Activated T-helper 1 cell treated with anti-CD3 and anti-CD28 coated beads, Interleukin-12 subunit alpha, Interleukin-12 subunit beta, Interleukin-2, Interleukin-4 antibody, amounts not matched to agents 30 ng/mL and 10 ng/mL and 1 ng/mL, durations not matched to agents 14 hours and 24 hours and 36 hours (primary cell): Measurements from ENCODE around the gene SLC35C1. TPM values are rescaled to one million over a fixed set of nuclear protein-coding genes. Genes with fewer than 3 reads are reported as not detected.

Experiments
- DNase-seq: peaks from one replicate; pipeline ENCODE4 v3.0.0; 2021; ENCODE audit warnings: low spot score
- H3K27ac Mint-ChIP-seq: one replicate; pipeline ENCODE4 v1.8.0; 2021; ENCODE audit warnings: mild to moderate bottlenecking, mixed read lengths
- H3K27me3 Mint-ChIP-seq: one replicate; pipeline ENCODE4 v1.8.0; 2022; ENCODE audit warnings: mild to moderate bottlenecking, moderate library complexity, mixed read lengths; ENCODE audit not compliant: insufficient read depth
- H3K36me3 Mint-ChIP-seq: one replicate; pipeline ENCODE4 v1.8.0; 2021; ENCODE audit warnings: low read depth, mixed read lengths
- H3K4me1 Mint-ChIP-seq: one replicate; pipeline ENCODE4 v1.8.0; 2021; ENCODE audit warnings: low read depth, mixed read lengths
- H3K4me3 Mint-ChIP-seq: one replicate; pipeline ENCODE4 v1.8.0; 2021; ENCODE audit warnings: mild to moderate bottlenecking, moderate library complexity, mixed read lengths
- H3K9me3 Mint-ChIP-seq: one replicate; pipeline ENCODE4 v1.8.0; 2021; ENCODE audit warnings: mixed read lengths
- intact Hi-C: fragments of 100-400 bp; cut with micrococcal nuclease; formaldehyde crosslinking; loops from one replicate; pipeline ENCODE4 v1.15.1; 2024
- total RNA-seq: library from RNA; stranded (reverse); gene quantifications from 2 replicates; pipeline ENCODE4 v1.2.3, GENCODE V29; 2022

The SLC35C1 gene
- 16.3 and 18.2 TPM in 2 replicates for total RNA-seq

DNA sequence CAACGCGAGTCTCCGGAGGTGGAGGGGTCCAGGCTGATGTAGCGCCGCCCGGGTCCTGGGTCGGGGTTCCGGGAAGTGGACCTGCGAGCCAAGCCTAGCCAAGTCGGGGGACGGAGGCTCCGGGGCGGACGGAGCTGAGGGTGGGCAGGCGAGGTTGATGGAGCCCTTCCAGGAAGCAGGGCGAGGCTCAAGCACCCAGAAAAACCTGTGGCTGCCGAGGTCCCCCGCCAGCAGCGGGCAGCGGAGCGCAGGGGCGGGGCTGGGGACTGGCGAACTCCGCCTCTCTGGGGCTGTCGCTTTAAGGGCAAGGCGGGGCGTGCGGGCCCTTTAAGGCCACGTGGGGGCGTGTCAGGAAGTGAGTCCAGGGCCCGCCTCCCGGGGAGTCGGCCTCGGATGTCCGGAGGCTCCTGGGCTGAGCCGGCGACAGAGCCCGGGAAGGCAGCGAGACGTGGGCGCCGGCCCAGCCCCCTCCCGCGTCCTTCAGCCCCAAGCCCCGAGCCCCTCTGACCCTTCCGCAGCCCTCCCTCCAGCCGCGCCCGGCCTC lies at the start of gene SLC35C1:
Gene SLC35C1 (plus strand): TSS at position 389 of the 544 bp plus-strand sequence. CDS start 653 bp downstream, outside the sequence.
- peak; percentile 96 for DNase-seq
- H3K27me3 Mint-ChIP-seq = no peaks in the 10 kb centered on the region
- H3K27ac Mint-ChIP-seq = peak within 1 kb of the TSS; percentile 92
- peaks cover 12% of the 10 kb centered on the region for H3K36me3 Mint-ChIP-seq
- H3K4me3 Mint-ChIP-seq = peak within 1 kb of the TSS; percentile 97
- intact Hi-C loops = loop anchor here (1.0 to 10.0 kb wide), 7 partner anchors 34 to 320 kb away; partner anchors contain the start of genes CRY2, MAPK8IP1 and PHF21A
- peaks cover 38% of the 10 kb centered on the region for H3K4me1 Mint-ChIP-seq
- H3K9me3 Mint-ChIP-seq = no peaks in the 10 kb centered on the region

DNA sequence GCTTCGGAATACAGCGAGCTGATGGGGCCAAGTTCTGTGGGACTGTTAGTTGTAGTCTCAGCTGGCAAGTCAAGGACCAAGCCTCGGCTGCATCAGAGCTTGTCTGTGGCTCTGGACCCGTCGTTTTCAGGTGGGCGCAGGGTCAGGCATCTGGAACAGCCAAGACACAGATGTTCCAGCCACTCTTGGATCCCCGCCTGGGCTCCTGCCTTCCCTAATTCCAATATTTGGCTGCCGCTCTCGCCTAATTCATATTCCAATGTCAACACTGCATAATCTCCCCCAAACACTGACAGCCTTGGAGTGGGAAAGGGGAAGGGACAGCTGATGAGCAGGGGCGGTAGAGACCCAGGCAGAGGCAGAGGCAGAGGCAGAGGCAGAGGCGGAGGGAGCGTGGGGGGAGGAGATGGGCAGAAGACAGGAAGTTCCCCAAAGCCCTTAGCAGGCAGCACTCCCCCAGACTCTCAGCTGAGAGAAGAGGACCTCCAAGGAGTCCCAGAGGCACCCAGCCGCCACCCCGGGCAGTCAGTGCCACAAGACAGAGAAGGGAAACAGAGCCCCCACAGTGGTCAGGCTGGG lies 49.6 kb upstream of the SLC35C1 start:
- no peaks in the 10 kb centered on the region for H3K9me3 Mint-ChIP-seq
- no peak for DNase-seq
- H3K4me1 Mint-ChIP-seq = no peaks in the 10 kb centered on the region
- intact Hi-C loops = no loop called here
- H3K36me3 Mint-ChIP-seq = no peaks in the 10 kb centered on the region
- H3K4me3 Mint-ChIP-seq = no peak overlapping the region
- no peak overlapping the region for H3K27ac Mint-ChIP-seq
- H3K27me3 Mint-ChIP-seq = peaks cover 6% of the 10 kb centered on the region

GRCh38 chr11:45756384-45757010 lies 48.5 kb upstream of the SLC35C1 start:
- Mint-ChIP-seq H3K27me3 (peaks cover 4% of the 10 kb centered on the region), H3K27ac (no peak overlapping the region), H3K4me3 (no peak overlapping the region), H3K9me3 (no peaks in the 10 kb centered on the region), H3K36me3 (no peaks in the 10 kb centered on the region), H3K4me1 (no peaks in the 10 kb centered on the region)
- no peak for DNase-seq
- intact Hi-C loops = no loop called here

- DNase-seq = no peak
- Mint-ChIP-seq H3K9me3 (no peaks in the 10 kb centered on the region), H3K27me3 (peaks cover 4% of the 10 kb centered on the region), H3K4me3 (no peak overlapping the region), H3K36me3 (no peaks in the 10 kb centered on the region), H3K4me1 (no peaks in the 10 kb centered on the region), H3K27ac (no peak overlapping the region)
- intact Hi-C loops = no loop called here
Measured at GRCh38 chr11:45757672-45758071, 47.3 kb upstream of the SLC35C1 start.

- intact Hi-C loops = no loop called here
- Mint-ChIP-seq H3K27ac (no peak overlapping the region), H3K27me3 (peaks cover 2% of the 10 kb centered on the region), H3K9me3 (no peaks in the 10 kb centered on the region), H3K4me1 (no peaks in the 10 kb centered on the region), H3K4me3 (no peak overlapping the region), H3K36me3 (no peaks in the 10 kb centered on the region)
- no peak for DNase-seq
Measured at GRCh38 chr11:45761659-45762058, 43.3 kb upstream of the SLC35C1 start.

- Mint-ChIP-seq H3K4me3 (no peak overlapping the region), H3K4me1 (no peaks in the 10 kb centered on the region), H3K27ac (no peak overlapping the region), H3K9me3 (no peaks in the 10 kb centered on the region), H3K36me3 (no peaks in the 10 kb centered on the region), H3K27me3 (peaks cover 4% of the 10 kb centered on the region)
- intact Hi-C loops = no loop called here
- DNase-seq = no peak
Measured at GRCh38 chr11:45765107-45765668, 39.8 kb upstream of the SLC35C1 start.

GRCh38 chr11:45765836-45766235 lies 39.1 kb upstream of the SLC35C1 start:
- intact Hi-C loops = no loop called here
- H3K36me3 Mint-ChIP-seq = no peaks in the 10 kb centered on the region
- peaks cover 4% of the 10 kb centered on the region for H3K27me3 Mint-ChIP-seq
- H3K4me1 Mint-ChIP-seq = no peaks in the 10 kb centered on the region
- H3K4me3 Mint-ChIP-seq = no peak overlapping the region
- H3K9me3 Mint-ChIP-seq = no peaks in the 10 kb centered on the region
- DNase-seq = no peak
- no peak overlapping the region for H3K27ac Mint-ChIP-seq

GRCh38 chr11:45766469-45766868 lies 38.5 kb upstream of the SLC35C1 start:
- Mint-ChIP-seq H3K27ac (no peak overlapping the region), H3K27me3 (peaks cover 4% of the 10 kb centered on the region), H3K9me3 (no peaks in the 10 kb centered on the region), H3K4me1 (peaks cover 6% of the 10 kb centered on the region), H3K36me3 (no peaks in the 10 kb centered on the region), H3K4me3 (no peak overlapping the region)
- DNase-seq = no peak
- intact Hi-C loops = no loop called here

GRCh38 chr11:45768486-45768885 lies 36.5 kb upstream of the SLC35C1 start:
- Mint-ChIP-seq H3K9me3 (no peaks in the 10 kb centered on the region), H3K27me3 (peaks cover 4% of the 10 kb centered on the region), H3K4me3 (no peak overlapping the region), H3K36me3 (no peaks in the 10 kb centered on the region), H3K4me1 (peaks cover 12% of the 10 kb centered on the region), H3K27ac (no peak overlapping the region)
- no peak for DNase-seq
- intact Hi-C loops = no loop called here

DNA sequence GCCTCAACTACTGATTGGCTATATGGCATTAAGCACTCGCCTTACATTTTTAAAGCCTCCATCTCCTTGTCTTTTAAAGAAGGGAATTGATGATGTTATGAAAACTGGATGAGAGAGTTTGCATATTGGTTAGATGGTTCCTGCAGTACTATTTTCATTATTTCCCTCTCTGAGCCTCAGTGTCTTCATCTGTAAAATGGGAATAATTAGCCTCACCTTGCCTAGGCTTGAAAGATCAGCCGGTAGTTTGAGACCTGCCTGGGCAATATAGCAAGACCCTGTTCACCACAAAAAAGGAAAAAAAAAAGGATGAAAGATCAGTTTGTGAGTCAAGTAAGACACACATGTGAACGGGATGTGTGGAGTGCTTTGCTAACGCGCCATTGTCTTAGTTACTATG lies 35.0 kb upstream of the SLC35C1 start:
- no peak overlapping the region for H3K27ac Mint-ChIP-seq
- no peak overlapping the region for H3K4me3 Mint-ChIP-seq
- peaks cover 12% of the 10 kb centered on the region for H3K4me1 Mint-ChIP-seq
- no peaks in the 10 kb centered on the region for H3K9me3 Mint-ChIP-seq
- H3K27me3 Mint-ChIP-seq = peaks cover 4% of the 10 kb centered on the region
- DNase-seq = no peak
- intact Hi-C loops = loop anchor here (2.0 kb wide), 1 partner anchor 115 kb away; no protein-coding TSS in a partner anchor
- H3K36me3 Mint-ChIP-seq = no peaks in the 10 kb centered on the region

DNA sequence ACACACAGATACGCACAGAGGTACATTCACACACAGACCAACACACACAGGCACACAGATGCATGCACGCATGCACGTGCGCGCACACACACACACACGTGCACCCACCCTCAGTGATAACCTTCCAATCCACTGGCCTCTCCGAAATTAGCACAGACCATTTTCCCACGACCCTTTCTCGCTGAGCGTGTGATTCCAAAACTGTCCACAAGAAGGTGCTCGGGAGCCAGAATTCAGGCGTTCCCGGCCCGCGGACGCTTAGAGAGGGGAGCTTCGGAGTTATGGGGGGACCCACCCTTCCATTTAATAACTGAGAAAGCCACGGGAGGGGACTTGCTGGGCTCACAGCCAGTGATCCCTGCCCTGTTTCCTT lies 33.8 kb upstream of the SLC35C1 start:
- peak overlapping the region; percentile 84 for H3K4me3 Mint-ChIP-seq
- no peaks in the 10 kb centered on the region for H3K36me3 Mint-ChIP-seq
- H3K9me3 Mint-ChIP-seq = no peaks in the 10 kb centered on the region
- peak; percentile 55 for DNase-seq
- intact Hi-C loops = loop anchor here (1.0 to 2.0 kb wide), 6 partner anchors 34 to 431 kb away; partner anchors contain the start of gene SLC35C1
- peaks cover 5% of the 10 kb centered on the region for H3K27me3 Mint-ChIP-seq
- no peak overlapping the region for H3K27ac Mint-ChIP-seq
- H3K4me1 Mint-ChIP-seq = peaks cover 12% of the 10 kb centered on the region

DNA sequence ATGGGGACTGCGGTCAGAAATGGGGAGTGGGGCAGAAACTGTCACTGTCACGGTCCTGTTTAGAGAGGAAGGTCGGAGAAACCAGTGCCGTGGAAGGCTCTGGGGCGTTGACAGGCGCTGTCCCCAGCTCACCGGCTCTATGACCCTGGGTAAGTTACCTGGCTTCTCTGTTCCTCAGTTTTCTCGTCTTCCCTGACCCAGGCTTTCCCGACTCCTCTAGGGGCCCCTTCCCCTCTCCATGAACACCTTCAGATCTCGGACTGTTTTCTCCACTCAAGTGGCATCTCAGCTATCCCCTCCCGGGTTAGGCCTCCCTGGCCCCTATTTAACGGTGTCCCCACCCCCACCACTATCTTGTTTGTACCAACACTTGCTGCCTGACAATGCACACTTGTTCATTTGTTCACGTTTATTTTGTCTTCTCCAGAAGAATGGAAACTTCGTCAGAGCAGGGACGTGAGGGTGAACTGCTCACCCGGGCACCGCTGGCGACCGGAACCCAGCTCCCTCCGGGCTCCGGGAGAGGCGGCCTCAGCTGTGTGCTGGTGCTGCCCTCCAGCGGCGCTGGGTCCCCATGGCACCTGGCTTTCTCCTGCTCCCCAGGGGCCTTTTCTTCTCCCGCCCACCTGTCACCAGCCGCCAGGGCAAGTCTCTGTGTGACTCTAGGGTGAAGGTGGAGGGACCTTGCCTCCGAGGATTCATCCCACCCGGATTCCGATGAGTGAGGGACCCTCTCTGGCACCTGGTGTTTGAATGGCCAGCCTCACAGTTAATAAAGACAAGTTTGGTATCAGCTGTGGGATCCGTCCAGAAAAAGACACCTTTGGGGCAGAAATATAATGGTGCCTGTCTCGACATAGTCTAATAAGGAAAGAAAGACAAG lies 33.1 kb upstream of the SLC35C1 start:
- Mint-ChIP-seq H3K4me1 (peaks cover 12% of the 10 kb centered on the region), H3K4me3 (peak overlapping the region; percentile 84), H3K9me3 (no peaks in the 10 kb centered on the region), H3K27ac (no peak overlapping the region), H3K27me3 (peaks cover 5% of the 10 kb centered on the region), H3K36me3 (no peaks in the 10 kb centered on the region)
- peak; percentile 74 for DNase-seq
- intact Hi-C loops = loop anchor here (1.0 to 2.0 kb wide), 7 partner anchors 33 to 661 kb away; partner anchors contain the start of gene SLC35C1
